GM18505 (cell line): ENCODE results near the gene SARDH.

Experiments
- ATAC-seq: cut with Tn5 transposase; IDR thresholded peaks from one replicate; pipeline ENCODE4 v1.9.1; 2021; ENCODE audit not compliant: unreplicated experiment
- POLR2A ChIP-seq: IDR thresholded peaks from 4 replicates; pipeline ENCODE4 v1.6.1; 2011; ENCODE audit warnings: borderline replicate concordance; ENCODE audit not compliant: insufficient read depth, insufficient read length; ENCODE audit errors: extremely low read depth

SARDH gene

GRCh38 chr9:133704711-133705181 lies 33.4 kb downstream of the SARDH start:
- ATAC-seq: no peak
- TF ChIP-seq POLR2A: no peak

GRCh38 chr9:133703591-133704399 lies 34.4 kb downstream of the SARDH start:
- ATAC-seq: no peak

GRCh38 chr9:133702798-133703590 lies 35.2 kb downstream of the SARDH start:
- ATAC-seq: no peak
- TF ChIP-seq POLR2A: no peak

More at GRCh38 chr9:133703591-133704399, 34.4 kb downstream of the SARDH start:
- no peak for TF ChIP-seq POLR2A

GRCh38 chr9:133701981-133702797 lies 36.0 kb downstream of the SARDH start:
- ATAC-seq: no peak
- TF ChIP-seq POLR2A: no peak

- no peak for ATAC-seq
Observed at GRCh38 chr9:133701321-133701980, 36.7 kb downstream of the SARDH start.

GRCh38 chr9:133700819-133701320 lies 37.3 kb downstream of the SARDH start:
- no peak for ATAC-seq
- no peak for TF ChIP-seq POLR2A

More at GRCh38 chr9:133701321-133701980, 36.7 kb downstream of the SARDH start:
- TF ChIP-seq POLR2A: no peak

- no peak for TF ChIP-seq POLR2A
- no peak for ATAC-seq
Observed at GRCh38 chr9:133699546-133699945, 38.6 kb downstream of the SARDH start.

GRCh38 chr9:133696071-133696472 lies 42.1 kb downstream of the SARDH start:
- no peak for ATAC-seq
- no peak for TF ChIP-seq POLR2A

- ATAC-seq: no peak
- no peak for TF ChIP-seq POLR2A
Observed at GRCh38 chr9:133694686-133695085, 43.5 kb downstream of the SARDH start.

GRCh38 chr9:133693703-133694529 lies 44.2 kb downstream of the SARDH start:
- no peak for ATAC-seq

GRCh38 chr9:133693116-133693515 lies 45.0 kb downstream of the SARDH start:
- ATAC-seq: no peak
- no peak for TF ChIP-seq POLR2A

More at GRCh38 chr9:133693703-133694529, 44.2 kb downstream of the SARDH start:
- TF ChIP-seq POLR2A: no peak

- no peak for ATAC-seq
- no peak for TF ChIP-seq POLR2A
Observed at GRCh38 chr9:133692364-133692985, 45.7 kb downstream of the SARDH start.
